HEK293 (cell line): ENCODE results near the gene SLC12A8.

Experiments used
- CTCF ChIA-PET: fragments of 350-600 bp; formaldehyde crosslinking; extraction: SDS; loops from one replicate; lab custom pipeline; 2021; ENCODE audit warnings: antibody characterized with exemption; lab: Yijun Ruan, JAX
- POLR2A ChIA-PET: fragments of 300-600 bp; formaldehyde crosslinking; extraction: SDS; loops from one replicate; lab custom pipeline; 2020; ENCODE audit warnings: antibody characterized with exemption, inconsistent platforms; lab: Yijun Ruan, JAX
- H3K27ac ChIP-seq: fragments of 200-500 bp; sonication (Bioruptor generic); 2 replicates; pipeline ENCODE4 v1.5.1; 2014; ENCODE audit warnings: low read depth, low read length, control low read depth, inconsistent platforms; ENCODE audit errors: extremely low read depth
- H3K36me3 ChIP-seq, 2 experiments: fragments of 200-500 bp in 1 of 2; sonication (Bioruptor generic) in 1 of 2; 1 replicate in 1 of 2; 2 replicates in 1 of 2; pipeline ENCODE4 v1.5.1; 2014 to 2017; ENCODE audit warnings: inconsistent platforms in 2 of 2, low read length in 2 of 2; ENCODE audit not compliant: control insufficient read depth in 2 of 2, insufficient read depth in 1 of 2
- H3K4me1 ChIP-seq: fragments of 200-500 bp; sonication (Bioruptor generic); 2 replicates; pipeline ENCODE4 v1.5.1; 2014; ENCODE audit warnings: mild to moderate bottlenecking, low read length, inconsistent platforms; ENCODE audit not compliant: control insufficient read depth, insufficient read depth
- H3K4me3 ChIP-seq: 2 replicates; pipeline ENCODE4 v1.5.1; 2011; ENCODE audit warnings: low read depth, mild to moderate bottlenecking, control low read depth, low read length, moderate library complexity
- H3K9me3 ChIP-seq: fragments of 200-500 bp; sonication (Bioruptor generic); 2 replicates; pipeline ENCODE4 v1.5.1; 2014; ENCODE audit warnings: low read depth, low read length, inconsistent platforms; ENCODE audit not compliant: control insufficient read depth, insufficient read depth
- EGR2 ChIP-seq: fragments of 450-650 bp; formaldehyde crosslinking; IDR thresholded peaks from 2 replicates; pipeline ENCODE4 v1.5.1; 2016; ENCODE audit warnings: low read depth, missing biosample characterization, missing genetic modification characterization
- REPIN1 ChIP-seq: fragments of 450-650 bp; formaldehyde crosslinking; IDR thresholded peaks from 2 replicates; pipeline ENCODE4 v1.5.1; 2017; ENCODE audit warnings: missing biosample characterization, missing genetic modification characterization, low read depth
- REST ChIP-seq: fragments of 450-650 bp; formaldehyde crosslinking; IDR thresholded peaks from 2 replicates; pipeline ENCODE4 v1.5.1; 2016; ENCODE audit warnings: missing biosample characterization, missing genetic modification characterization
- ZBTB21 ChIP-seq: fragments of 450-650 bp; formaldehyde crosslinking; IDR thresholded peaks from 2 replicates; pipeline ENCODE4 v1.5.1; 2017; ENCODE audit warnings: missing biosample characterization, missing genetic modification characterization
- ZNF16 ChIP-seq: fragments of 450-650 bp; formaldehyde crosslinking; IDR thresholded peaks from 2 replicates; pipeline ENCODE4 v1.5.1; 2016; ENCODE audit warnings: low read depth, missing biosample characterization, missing genetic modification characterization
- ZNF184 ChIP-seq: fragments of 450-650 bp; IDR thresholded peaks from 2 replicates; pipeline ENCODE4 v1.5.1; 2018; ENCODE audit warnings: missing biosample characterization, mild to moderate bottlenecking, missing genetic modification characterization
- ZNF202 ChIP-seq: fragments of 450-650 bp; formaldehyde crosslinking; IDR thresholded peaks from 2 replicates; pipeline ENCODE4 v1.5.1; 2016; ENCODE audit warnings: missing biosample characterization, missing genetic modification characterization, borderline replicate concordance
- ZNF366 ChIP-seq: fragments of 450-650 bp; formaldehyde crosslinking; conservative IDR thresholded peaks from 2 replicates; pipeline ENCODE4 v1.5.1; 2016; ENCODE audit warnings: missing biosample characterization, missing genetic modification characterization
- ZNF398 ChIP-seq: fragments of 450-650 bp; formaldehyde crosslinking; IDR thresholded peaks from 2 replicates; pipeline ENCODE4 v1.5.1; 2017; ENCODE audit warnings: missing biosample characterization, missing genetic modification characterization
- ZNF518A ChIP-seq: fragments of 450-650 bp; formaldehyde crosslinking; conservative IDR thresholded peaks from 2 replicates; pipeline ENCODE4 v1.5.1; 2016; ENCODE audit warnings: low read depth, missing biosample characterization, missing genetic modification characterization
- ZNF544 ChIP-seq: fragments of 450-650 bp; formaldehyde crosslinking; IDR thresholded peaks from 2 replicates; pipeline ENCODE4 v1.5.0; 2017; ENCODE audit warnings: missing biosample characterization, missing genetic modification characterization
- ZNF560 ChIP-seq: fragments of 450-650 bp; formaldehyde crosslinking; IDR thresholded peaks from 2 replicates; pipeline ENCODE4 v1.5.1; 2017; ENCODE audit warnings: missing biosample characterization, missing genetic modification characterization, borderline replicate concordance
- ZNF621 ChIP-seq: fragments of 450-650 bp; formaldehyde crosslinking; IDR thresholded peaks from 2 replicates; pipeline ENCODE4 v1.5.1; 2017; ENCODE audit warnings: missing biosample characterization, missing genetic modification characterization
- ZNF692 ChIP-seq: fragments of 450-650 bp; formaldehyde crosslinking; IDR thresholded peaks from 2 replicates; pipeline ENCODE4 v1.5.1; 2016; ENCODE audit warnings: missing biosample characterization, missing genetic modification characterization
- ZNF776 ChIP-seq: fragments of 450-650 bp; formaldehyde crosslinking; IDR thresholded peaks from 2 replicates; pipeline ENCODE4 v1.5.0; 2017; ENCODE audit warnings: missing biosample characterization, missing genetic modification characterization, borderline replicate concordance
- ZSCAN23 ChIP-seq: fragments of 450-650 bp; formaldehyde crosslinking; IDR thresholded peaks from 2 replicates; pipeline ENCODE4 v1.5.1; 2016; ENCODE audit warnings: missing biosample characterization, missing genetic modification characterization

The SLC12A8 gene

GRCh38 chr3:125115640-125116039, 96.9 kb downstream of the SLC12A8 start (continued):
- TF ChIP-seq ZNF398: no peak
- no peak for TF ChIP-seq ZNF366 (tag by site-specific recombination)
- TF ChIP-seq ZNF184 (tag by site-specific recombination): no peak
- TF ChIP-seq ZNF202 (tag by site-specific recombination): no peak
- no peak for TF ChIP-seq EGR2 (tag by site-specific recombination)
- TF ChIP-seq ZBTB21: no peak

GRCh38 chr3:125112981-125113380, 99.6 kb downstream of the SLC12A8 start:
- CTCF ChIA-PET: no interaction called here
- no peak overlapping the region for H3K27ac ChIP-seq

More at GRCh38 chr3:125112981-125113380, 99.6 kb downstream of the SLC12A8 start:
- Histone ChIP-seq H3K36me3 (no peaks in the 10 kb centered on the region), H3K9me3 (no peaks in the 10 kb centered on the region), H3K4me3 (no peak overlapping the region), H3K4me1 (no peaks in the 10 kb centered on the region)
- POLR2A ChIA-PET: no interaction called here
- TF ChIP-seq ZNF692 (tag by site-specific recombination) (no peak), ZNF16 (no peak), REPIN1 (tag by site-specific recombination) (no peak), ZNF544 (no peak), ZNF776 (no peak), ZSCAN23 (tag by site-specific recombination) (no peak), ZNF560 (no peak), REST (tag by site-specific recombination) (no peak), ZNF621 (tag by site-specific recombination) (no peak), ZNF518A (tag by site-specific recombination) (no peak)
